ENCODE results near the gene NDEL1. TPM values are rescaled to one million over a fixed set of nuclear protein-coding genes. Genes with fewer than 3 reads are reported as not detected.

Gene NDEL1
- 69.8 and 72.8 TPM in 2 replicates for total RNA-seq

- peak; percentile 100 for DNase-seq (ENCODE audit: insufficient read length, low spot score, missing footprints)
- H3K27ac ChIP-seq (ENCODE audit: low read depth, low read length), result peak within 1 kb of the TSS; percentile 99
- peak within 1 kb of the TSS; percentile 89 for H2AFZ ChIP-seq (ENCODE audit: low read length)
- peak within 1 kb of the TSS; percentile 91 for H3K4me2 ChIP-seq (ENCODE audit: insufficient read depth, low read length)
- H3K36me3 ChIP-seq (ENCODE audit: insufficient read depth, low read length), result peaks cover 20% of the 10 kb centered on the region
- no peaks in the 10 kb centered on the region for H3K27me3 ChIP-seq (ENCODE audit: insufficient read depth, low read length)
- H3K4me3 ChIP-seq (ENCODE audit: insufficient read depth, low read length), result peak within 1 kb of the TSS; percentile 99
- no peaks in the 10 kb centered on the region for H3K9me3 ChIP-seq (ENCODE audit: low read depth, low read length)
- H3K79me2 ChIP-seq (ENCODE audit: insufficient read depth, low read length), result peaks cover 47% of the 10 kb centered on the region
- no peak for TF ChIP-seq CTCF (IDR thresholded peaks at IDR 0.05; ENCODE audit: extremely low read depth, low read depth, low read length)
- H4K20me1 ChIP-seq (ENCODE audit: insufficient read depth, low read length), result peaks cover 35% of the 10 kb centered on the region
- peaks cover 22% of the 10 kb centered on the region for H3K4me1 ChIP-seq (ENCODE audit: insufficient read depth, low read length)
Observed at GRCh38 chr17:8435245-8436168, at the start of gene NDEL1. Gene NDEL1 (plus strand): TSS chr17:8435884. CDS start chr17:8444272, 8,388 bp downstream.

GRCh38 chr17:8386841-8387240 is 48.8 kb upstream of the NDEL1 start:
- H3K27me3 ChIP-seq (ENCODE audit: insufficient read depth, low read length), result no peaks in the 10 kb centered on the region
- DNase-seq (ENCODE audit: insufficient read length, low spot score, missing footprints), result no peak
- H4K20me1 ChIP-seq (ENCODE audit: insufficient read depth, low read length), result peaks cover 4% of the 10 kb centered on the region
- no peak overlapping the region for H2AFZ ChIP-seq (ENCODE audit: low read length)
- H3K79me2 ChIP-seq (ENCODE audit: insufficient read depth, low read length), result peaks cover 12% of the 10 kb centered on the region
- no peaks in the 10 kb centered on the region for H3K9me3 ChIP-seq (ENCODE audit: low read depth, low read length)
- peaks cover 24% of the 10 kb centered on the region for H3K4me1 ChIP-seq (ENCODE audit: insufficient read depth, low read length)
- no peak overlapping the region for H3K4me3 ChIP-seq (ENCODE audit: insufficient read depth, low read length)
- no peak overlapping the region for H3K4me2 ChIP-seq (ENCODE audit: insufficient read depth, low read length)
- no peak for TF ChIP-seq CTCF (IDR thresholded peaks at IDR 0.05; ENCODE audit: extremely low read depth, low read depth, low read length)
- no peak overlapping the region for H3K27ac ChIP-seq (ENCODE audit: low read depth, low read length)
- peaks cover under 1% of the 10 kb centered on the region for H3K36me3 ChIP-seq (ENCODE audit: insufficient read depth, low read length)

GRCh38 chr17:8387914-8388651 is 47.6 kb upstream of the NDEL1 start:
- TF ChIP-seq CTCF (IDR thresholded peaks at IDR 0.05; ENCODE audit: extremely low read depth, low read depth, low read length), result no peak

GRCh38 chr17:8391711-8392110 is 44.0 kb upstream of the NDEL1 start:
- H3K4me1 ChIP-seq (ENCODE audit: insufficient read depth, low read length), result peaks cover 14% of the 10 kb centered on the region
- H3K9me3 ChIP-seq (ENCODE audit: low read depth, low read length), result no peaks in the 10 kb centered on the region
- no peaks in the 10 kb centered on the region for H3K36me3 ChIP-seq (ENCODE audit: insufficient read depth, low read length)
- TF ChIP-seq CTCF (IDR thresholded peaks at IDR 0.05; ENCODE audit: extremely low read depth, low read depth, low read length), result no peak
- peaks cover 18% of the 10 kb centered on the region for H3K27me3 ChIP-seq (ENCODE audit: insufficient read depth, low read length)
- H3K4me2 ChIP-seq (ENCODE audit: insufficient read depth, low read length), result peak overlapping the region; percentile 56
- H3K4me3 ChIP-seq (ENCODE audit: insufficient read depth, low read length), result peak overlapping the region; percentile 1
- H4K20me1 ChIP-seq (ENCODE audit: insufficient read depth, low read length), result no peaks in the 10 kb centered on the region
- H3K27ac ChIP-seq (ENCODE audit: low read depth, low read length), result no peak overlapping the region
- H2AFZ ChIP-seq (ENCODE audit: low read length), result peak overlapping the region; percentile 43
- peak; percentile 93 for DNase-seq (ENCODE audit: insufficient read length, low spot score, missing footprints)
- no peaks in the 10 kb centered on the region for H3K79me2 ChIP-seq (ENCODE audit: insufficient read depth, low read length)

More at GRCh38 chr17:8387914-8388651, 47.6 kb upstream of the NDEL1 start:
- no peak overlapping the region for H3K4me3 ChIP-seq (ENCODE audit: insufficient read depth, low read length)
- H3K4me2 ChIP-seq (ENCODE audit: insufficient read depth, low read length), result no peak overlapping the region
- no peaks in the 10 kb centered on the region for H4K20me1 ChIP-seq (ENCODE audit: insufficient read depth, low read length)
- no peak overlapping the region for H3K27ac ChIP-seq (ENCODE audit: low read depth, low read length)
- DNase-seq (ENCODE audit: insufficient read length, low spot score, missing footprints), result peak; percentile 66
- no peaks in the 10 kb centered on the region for H3K79me2 ChIP-seq (ENCODE audit: insufficient read depth, low read length)
- H3K4me1 ChIP-seq (ENCODE audit: insufficient read depth, low read length), result peaks cover 20% of the 10 kb centered on the region
- no peaks in the 10 kb centered on the region for H3K27me3 ChIP-seq (ENCODE audit: insufficient read depth, low read length)
- H2AFZ ChIP-seq (ENCODE audit: low read length), result no peak overlapping the region
- no peaks in the 10 kb centered on the region for H3K36me3 ChIP-seq (ENCODE audit: insufficient read depth, low read length)
- no peaks in the 10 kb centered on the region for H3K9me3 ChIP-seq (ENCODE audit: low read depth, low read length)
